Osteoblast (primary cell): ENCODE results near the gene RBM15B. TPM values are rescaled to one million over a fixed set of nuclear protein-coding genes. Genes with fewer than 3 reads are reported as not detected.

Experiments used
- DNase-seq: peaks from one replicate; pipeline ENCODE4 v3.0.0; 2011; ENCODE audit warnings: low spot score, mixed read lengths; ENCODE audit not compliant: insufficient read length; ENCODE audit errors: missing footprints
- H2AFZ ChIP-seq: 2 replicates; pipeline ENCODE4 v1.6.0; 2011; ENCODE audit warnings: mild to moderate bottlenecking, low read length
- H3K27ac ChIP-seq: 2 replicates; pipeline ENCODE4 v1.5.1; 2011; ENCODE audit warnings: mild to moderate bottlenecking, low read depth, low read length, moderate library complexity
- H3K27me3 ChIP-seq: 2 replicates; pipeline ENCODE4 v1.6.0; 2012; ENCODE audit warnings: mild to moderate bottlenecking, control low read depth, inconsistent platforms, low read length, moderate library complexity; ENCODE audit not compliant: insufficient read depth
- H3K36me3 ChIP-seq: 2 replicates; pipeline ENCODE4 v1.5.1; 2011; ENCODE audit warnings: mild to moderate bottlenecking, low read length, control low read depth, moderate library complexity; ENCODE audit not compliant: insufficient read depth
- H3K4me1 ChIP-seq: 2 replicates; pipeline ENCODE4 v1.5.1; 2011; ENCODE audit warnings: mild to moderate bottlenecking, low read length, control low read depth, moderate library complexity; ENCODE audit not compliant: insufficient read depth
- H3K4me2 ChIP-seq: 2 replicates; pipeline ENCODE4 v1.6.0; 2011; ENCODE audit warnings: mild to moderate bottlenecking, low read length; ENCODE audit not compliant: insufficient read depth
- H3K4me3 ChIP-seq: fragments of 200-600 bp; sonication (generic); 3 replicates; pipeline ENCODE4 v1.5.1; 2012; ENCODE audit warnings: mild to moderate bottlenecking, low read length, inconsistent platforms; ENCODE audit not compliant: insufficient read depth
- H3K79me2 ChIP-seq: 2 replicates; pipeline ENCODE4 v1.6.0; 2012; ENCODE audit warnings: mild to moderate bottlenecking, low read length, control low read depth, inconsistent platforms; ENCODE audit not compliant: insufficient read depth
- H3K9me3 ChIP-seq: 2 replicates; pipeline ENCODE4 v1.5.1; 2011; ENCODE audit warnings: low read depth, low read length, control low read depth
- H4K20me1 ChIP-seq: 2 replicates; pipeline ENCODE4 v1.6.0; 2012; ENCODE audit warnings: mild to moderate bottlenecking, low read length, control low read depth; ENCODE audit not compliant: insufficient read depth
- total RNA-seq: library from RNA; depleted of rRNA; stranded (reverse); fragments of >200 nt; gene quantifications from 2 replicates; pipeline ENCODE4 v1.2.3, GENCODE V29; 2012
- TF ChIP-seq, protein P1 (sequence below): IDR thresholded peaks from 2 replicates; pipeline ENCODE4 v1.5.1; 2011; ENCODE audit warnings: mild to moderate bottlenecking, low read depth, low read length, moderate library complexity; ENCODE audit errors: extremely low read depth

RBM15B gene
- total RNA-seq, 1 donor: 48.9 TPM

DNA sequence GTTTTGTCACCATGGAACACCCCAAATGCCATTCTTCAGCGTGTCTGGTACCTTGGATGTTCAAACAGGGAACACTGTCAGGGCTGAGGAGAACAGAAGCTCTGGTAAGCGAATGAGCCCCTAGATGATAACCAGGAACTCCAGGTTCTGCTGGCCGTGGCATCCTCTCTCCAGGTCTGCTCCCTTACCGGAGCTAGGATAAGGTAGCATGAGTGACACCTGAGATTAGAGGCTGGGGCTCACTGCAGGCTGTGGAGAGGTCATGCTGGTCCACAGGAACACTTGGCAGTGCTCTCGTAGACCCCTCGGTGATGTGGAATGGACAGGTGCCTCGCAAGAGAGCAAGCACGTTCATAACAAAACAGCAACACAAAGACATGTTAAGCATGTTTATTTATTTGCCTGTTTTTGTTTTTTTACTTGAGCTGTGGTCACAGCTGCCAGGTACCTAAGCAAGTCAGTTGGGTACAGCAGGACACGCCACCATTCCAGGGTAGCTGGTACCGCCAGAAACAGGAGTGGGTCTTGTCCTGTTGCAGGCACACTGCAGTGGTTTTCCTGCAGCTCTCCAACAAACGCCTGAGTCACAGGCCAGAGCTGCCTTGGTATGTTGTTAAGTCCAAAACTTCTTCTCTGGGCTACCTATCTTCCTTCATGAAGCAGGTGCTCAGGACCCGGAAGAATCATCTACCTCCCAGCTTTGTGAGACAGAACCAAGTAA, 4.6 kb downstream of the RBM15B start:
- Histone ChIP-seq H3K4me1 (peaks cover 24% of the 10 kb centered on the region), H3K4me2 (no peak overlapping the region), H3K27ac (no peak overlapping the region), H2AFZ (no peak overlapping the region), H3K79me2 (peaks cover 57% of the 10 kb centered on the region), H3K36me3 (peaks cover 65% of the 10 kb centered on the region), H3K9me3 (no peaks in the 10 kb centered on the region), H4K20me1 (peaks cover 42% of the 10 kb centered on the region), H3K27me3 (no peaks in the 10 kb centered on the region), H3K4me3 (no peak overlapping the region)
- DNase-seq: peak; percentile 80
- TF ChIP-seq, protein P1, sequence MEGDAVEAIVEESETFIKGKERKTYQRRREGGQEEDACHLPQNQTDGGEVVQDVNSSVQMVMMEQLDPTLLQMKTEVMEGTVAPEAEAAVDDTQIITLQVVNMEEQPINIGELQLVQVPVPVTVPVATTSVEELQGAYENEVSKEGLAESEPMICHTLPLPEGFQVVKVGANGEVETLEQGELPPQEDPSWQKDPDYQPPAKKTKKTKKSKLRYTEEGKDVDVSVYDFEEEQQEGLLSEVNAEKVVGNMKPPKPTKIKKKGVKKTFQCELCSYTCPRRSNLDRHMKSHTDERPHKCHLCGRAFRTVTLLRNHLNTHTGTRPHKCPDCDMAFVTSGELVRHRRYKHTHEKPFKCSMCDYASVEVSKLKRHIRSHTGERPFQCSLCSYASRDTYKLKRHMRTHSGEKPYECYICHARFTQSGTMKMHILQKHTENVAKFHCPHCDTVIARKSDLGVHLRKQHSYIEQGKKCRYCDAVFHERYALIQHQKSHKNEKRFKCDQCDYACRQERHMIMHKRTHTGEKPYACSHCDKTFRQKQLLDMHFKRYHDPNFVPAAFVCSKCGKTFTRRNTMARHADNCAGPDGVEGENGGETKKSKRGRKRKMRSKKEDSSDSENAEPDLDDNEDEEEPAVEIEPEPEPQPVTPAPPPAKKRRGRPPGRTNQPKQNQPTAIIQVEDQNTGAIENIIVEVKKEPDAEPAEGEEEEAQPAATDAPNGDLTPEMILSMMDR: no peak

GRCh38 chr3:51396401-51396800, 5.3 kb downstream of the RBM15B start:
- no peaks in the 10 kb centered on the region for H3K9me3 ChIP-seq
- H3K36me3 ChIP-seq: peaks cover 65% of the 10 kb centered on the region
- no peak overlapping the region for H3K4me3 ChIP-seq
- H4K20me1 ChIP-seq: peaks cover 42% of the 10 kb centered on the region
- H3K4me2 ChIP-seq: no peak overlapping the region
- DNase-seq: peak; percentile 31
- H3K27me3 ChIP-seq: no peaks in the 10 kb centered on the region
- H3K79me2 ChIP-seq: peaks cover 55% of the 10 kb centered on the region
- H3K4me1 ChIP-seq: peaks cover 24% of the 10 kb centered on the region
- TF ChIP-seq, protein P1: no peak
- H2AFZ ChIP-seq: no peak overlapping the region
- peak overlapping the region; percentile 15 for H3K27ac ChIP-seq

DNA sequence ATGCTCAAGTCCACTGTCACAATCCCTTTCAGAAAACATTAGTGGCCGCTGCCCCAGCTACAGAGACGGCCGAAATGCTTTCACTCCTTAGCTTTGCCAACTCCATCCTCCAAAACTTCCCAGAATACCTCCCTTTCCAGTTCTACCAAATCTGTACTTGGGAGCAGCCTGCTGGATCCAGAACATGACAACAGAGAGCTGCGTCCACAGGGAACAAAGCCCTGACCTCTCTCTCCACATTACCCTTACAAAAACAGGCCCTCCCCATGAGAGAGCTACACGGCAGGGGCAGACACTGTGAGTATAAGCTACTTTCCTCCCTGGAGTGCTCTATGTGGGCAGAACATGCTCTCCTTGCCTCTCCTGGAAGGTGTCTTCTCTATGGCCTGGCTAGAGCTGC, 6.3 kb downstream of the RBM15B start:
- peak; percentile 21 for DNase-seq
- Histone ChIP-seq H3K79me2 (peaks cover 45% of the 10 kb centered on the region), H3K4me3 (no peak overlapping the region), H2AFZ (no peak overlapping the region), H3K9me3 (no peaks in the 10 kb centered on the region), H3K4me1 (peaks cover 20% of the 10 kb centered on the region), H4K20me1 (peaks cover 39% of the 10 kb centered on the region), H3K27ac (no peak overlapping the region), H3K4me2 (no peak overlapping the region), H3K27me3 (no peaks in the 10 kb centered on the region), H3K36me3 (peaks cover 62% of the 10 kb centered on the region)
- TF ChIP-seq, protein P1: no peak

DNA sequence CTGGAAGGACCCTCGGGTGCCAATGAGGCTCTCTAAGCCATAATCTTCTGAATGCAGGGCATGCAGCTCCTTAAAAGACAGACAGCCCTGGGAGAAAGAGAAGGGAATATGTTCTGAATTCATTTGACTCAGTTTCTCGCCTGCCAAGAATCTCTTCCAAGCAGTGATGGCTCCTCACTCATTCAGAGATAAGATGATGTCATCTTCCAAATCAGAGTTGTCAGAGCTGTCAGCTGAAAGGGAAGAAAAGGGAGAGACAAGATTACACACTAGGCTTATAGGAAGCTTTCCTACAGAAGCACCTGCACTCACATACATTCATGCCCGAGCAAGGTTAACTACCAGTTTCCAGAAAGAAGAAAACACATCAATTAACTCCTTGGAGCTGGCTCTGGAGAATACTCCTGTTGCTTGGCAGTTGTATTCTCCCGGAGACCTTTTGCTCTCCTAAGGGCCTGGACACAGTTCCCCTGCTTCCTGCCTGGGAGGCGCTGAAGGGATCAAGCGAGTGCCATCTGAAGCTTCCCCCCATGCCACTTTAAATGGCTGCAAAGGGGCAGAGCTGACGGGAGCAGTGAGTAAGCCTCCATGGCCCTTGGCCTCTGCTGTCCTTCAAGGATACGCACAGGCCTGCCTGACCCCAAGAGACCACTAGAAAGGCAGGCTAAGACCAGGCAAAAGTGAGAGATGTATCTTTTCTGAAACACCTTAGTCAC, 7.7 kb downstream of the RBM15B start:
- no peak overlapping the region for H3K4me3 ChIP-seq
- no peak overlapping the region for H3K27ac ChIP-seq
- no peak overlapping the region for H2AFZ ChIP-seq
- H3K36me3 ChIP-seq: peaks cover 55% of the 10 kb centered on the region
- H3K79me2 ChIP-seq: peaks cover 31% of the 10 kb centered on the region
- no peaks in the 10 kb centered on the region for H3K9me3 ChIP-seq
- H3K27me3 ChIP-seq: no peaks in the 10 kb centered on the region
- DNase-seq: peak; percentile 50
- H3K4me2 ChIP-seq: no peak overlapping the region
- H4K20me1 ChIP-seq: peaks cover 25% of the 10 kb centered on the region
- peaks cover 15% of the 10 kb centered on the region for H3K4me1 ChIP-seq
- TF ChIP-seq, protein P1: no peak
